Keratinocyte (primary cell): Measurements from ENCODE around the gene RSPH1. TPM values are rescaled to one million over a fixed set of nuclear protein-coding genes. Genes with fewer than 3 reads are reported as not detected.

ENCODE experiments used
- DNase-seq: peaks from one replicate; pipeline ENCODE4 v3.0.0-alpha.2; 2011; ENCODE audit warnings: low read depth, missing footprints, low spot score
- FAIRE-seq: peaks from 2 replicates; lab custom pipeline; 2011; peaks lifted over from hg19 to GRCh38; lab: Jason Lieb, UNC
- H2AFZ ChIP-seq: 2 replicates; pipeline ENCODE4 v1.6.0; 2012; ENCODE audit warnings: low read length, control low read depth, inconsistent platforms; ENCODE audit not compliant: control insufficient read depth
- H3K27ac ChIP-seq: 2 replicates; pipeline ENCODE4 v1.5.1; 2011; ENCODE audit warnings: low read length; ENCODE audit not compliant: control insufficient read depth, insufficient read depth
- H3K27me3 ChIP-seq: 3 replicates; pipeline ENCODE4 v1.6.0; 2011; ENCODE audit warnings: low read length; ENCODE audit not compliant: control insufficient read depth, insufficient read depth; ENCODE audit errors: extremely low read depth
- H3K36me3 ChIP-seq, 2 experiments: 2 replicates in 1 of 2; 3 replicates in 1 of 2; pipeline ENCODE4 v1.5.1; 2011; ENCODE audit warnings: low read length in 2 of 2, mild to moderate bottlenecking in 1 of 2; ENCODE audit not compliant: control insufficient read depth in 2 of 2, insufficient read depth in 2 of 2; ENCODE audit errors: extremely low read depth in 1 of 2
- H3K4me1 ChIP-seq: 3 replicates; pipeline ENCODE4 v1.5.1; 2011; ENCODE audit warnings: low read length; ENCODE audit not compliant: control insufficient read depth, insufficient read depth; ENCODE audit errors: extremely low read depth
- H3K4me2 ChIP-seq: 3 replicates; pipeline ENCODE4 v1.6.0; 2011; ENCODE audit warnings: low read depth, low read length; ENCODE audit not compliant: control insufficient read depth, insufficient read depth; ENCODE audit errors: extremely low read depth
- H3K4me3 ChIP-seq, 3 experiments: fragments of 200-600 bp in 1 of 3; sonication (generic) in 1 of 3; 2 replicates in 2 of 3; 3 replicates in 1 of 3; pipeline ENCODE4 v1.5.1; 2011 to 2016; ENCODE audit warnings: low read length in 3 of 3, mild to moderate bottlenecking in 3 of 3, control low read depth in 2 of 3, inconsistent platforms in 1 of 3, low read depth in 1 of 3, mixed read lengths in 1 of 3, mixed run types in 1 of 3, moderate library complexity in 1 of 3; ENCODE audit not compliant: control insufficient read depth in 2 of 3, insufficient read depth in 2 of 3; ENCODE audit errors: extremely low read depth in 1 of 3
- H3K79me2 ChIP-seq: 2 replicates; pipeline ENCODE4 v1.6.0; 2012; ENCODE audit warnings: low read length; ENCODE audit not compliant: control insufficient read depth, insufficient read depth
- H3K9ac ChIP-seq: 3 replicates; pipeline ENCODE4 v1.6.0; 2011; ENCODE audit warnings: low read length; ENCODE audit not compliant: control insufficient read depth, insufficient read depth; ENCODE audit errors: extremely low read depth
- H3K9me1 ChIP-seq: 3 replicates; pipeline ENCODE4 v1.6.0; 2011; ENCODE audit warnings: low read length; ENCODE audit not compliant: control insufficient read depth, insufficient read depth; ENCODE audit errors: extremely low read depth
- H3K9me3 ChIP-seq: 2 replicates; pipeline ENCODE4 v1.5.1; 2012; ENCODE audit warnings: low read depth, low read length; ENCODE audit not compliant: control insufficient read depth
- H4K20me1 ChIP-seq: 3 replicates; pipeline ENCODE4 v1.6.0; 2011; ENCODE audit warnings: low read length; ENCODE audit not compliant: control insufficient read depth, insufficient read depth; ENCODE audit errors: extremely low read depth
- EZH2 ChIP-seq: IDR thresholded peaks from one replicate; pipeline ENCODE4 v1.6.1; 2012; ENCODE audit warnings: inconsistent platforms, mild to moderate bottlenecking, low read length, moderate library complexity
- dilution Hi-C: fragments of 300-500 bp; cut with MboI; formaldehyde crosslinking; loops from one replicate; pipeline ENCODE4 v1.7.0; 2020; ENCODE audit warnings: low sequenced_read_pairs; ENCODE audit not compliant: extremely low pct_ligation_motif_present
- polyA plus RNA-seq, 5 experiments: library from polyadenylated mRNA; depleted of rRNA in 3 of 5; stranded (reverse) in 3 of 5; stranded (forward) in 1 of 5; unstranded in 1 of 5; fragments of >200 nt; gene quantifications; 1 replicate in 1 of 5; 2 replicates in 3 of 5; 3 replicates in 1 of 5; pipeline versions ENCODE4 v1.2.1 to v1.2.3, GENCODE V29; 2011 to 2012; ENCODE audit warnings: missing spikeins in 2 of 5, low read depth in 1 of 5, low replicate concordance in 1 of 5
- TF ChIP-seq, protein P1 (sequence below), 3 experiments: IDR thresholded peaks in 1 of 3; conservative IDR thresholded peaks in 1 of 3; optimal IDR thresholded peaks in 1 of 3; 2 replicates in 2 of 3; 3 replicates in 1 of 3; pipeline versions ENCODE3 to v1.5.1; 2011; ENCODE audit warnings: low read length in 3 of 3, mild to moderate bottlenecking in 3 of 3, moderate library complexity in 2 of 3, control low read depth in 1 of 3, inconsistent platforms in 1 of 3; ENCODE audit not compliant: insufficient read depth in 2 of 3; ENCODE audit errors: extremely low read depth in 1 of 3

RSPH1 gene
- polyA plus RNA-seq, 1 donor (not counting 4 experiments of a cell fraction or from before 2014, with no cell fraction given) = 0.50 TPM

DNA sequence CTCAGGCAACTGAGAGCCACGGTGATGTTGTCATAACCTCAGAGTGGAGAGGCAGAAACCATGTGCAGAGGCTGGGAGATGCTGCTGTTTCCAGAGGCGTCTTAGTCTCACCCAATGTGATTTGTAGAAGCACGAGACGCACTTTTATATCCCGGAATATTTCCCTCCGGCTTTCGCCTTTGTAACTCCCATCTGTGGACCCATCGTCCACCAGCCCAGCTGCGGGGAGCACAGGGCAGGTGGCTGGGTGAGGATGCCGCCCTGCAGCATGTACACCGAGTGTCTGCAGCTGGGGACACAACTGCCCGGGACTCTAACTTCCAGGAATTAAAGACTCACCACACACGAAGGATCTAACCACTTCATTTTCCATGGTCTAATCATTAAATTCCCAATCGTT lies 48.8 kb downstream of the RSPH1 start:
- FAIRE-seq (no peak), DNase-seq (no peak)
- Histone ChIP-seq H3K4me2 (no peak overlapping the region), H3K9ac (no peak overlapping the region), H3K9me1 (no peaks in the 10 kb centered on the region), H2AFZ (no peak overlapping the region), H3K27me3 (no peaks in the 10 kb centered on the region), H4K20me1 (no peaks in the 10 kb centered on the region), H3K79me2 (no peaks in the 10 kb centered on the region), H3K9me3 (no peaks in the 10 kb centered on the region), H3K36me3 (no peaks in the 10 kb centered on the region), H3K4me3 (no peak overlapping the region), H3K27ac (no peak overlapping the region), H3K4me1 (no peaks in the 10 kb centered on the region)
- no peak for TF ChIP-seq EZH2
- TF ChIP-seq, protein P1, sequence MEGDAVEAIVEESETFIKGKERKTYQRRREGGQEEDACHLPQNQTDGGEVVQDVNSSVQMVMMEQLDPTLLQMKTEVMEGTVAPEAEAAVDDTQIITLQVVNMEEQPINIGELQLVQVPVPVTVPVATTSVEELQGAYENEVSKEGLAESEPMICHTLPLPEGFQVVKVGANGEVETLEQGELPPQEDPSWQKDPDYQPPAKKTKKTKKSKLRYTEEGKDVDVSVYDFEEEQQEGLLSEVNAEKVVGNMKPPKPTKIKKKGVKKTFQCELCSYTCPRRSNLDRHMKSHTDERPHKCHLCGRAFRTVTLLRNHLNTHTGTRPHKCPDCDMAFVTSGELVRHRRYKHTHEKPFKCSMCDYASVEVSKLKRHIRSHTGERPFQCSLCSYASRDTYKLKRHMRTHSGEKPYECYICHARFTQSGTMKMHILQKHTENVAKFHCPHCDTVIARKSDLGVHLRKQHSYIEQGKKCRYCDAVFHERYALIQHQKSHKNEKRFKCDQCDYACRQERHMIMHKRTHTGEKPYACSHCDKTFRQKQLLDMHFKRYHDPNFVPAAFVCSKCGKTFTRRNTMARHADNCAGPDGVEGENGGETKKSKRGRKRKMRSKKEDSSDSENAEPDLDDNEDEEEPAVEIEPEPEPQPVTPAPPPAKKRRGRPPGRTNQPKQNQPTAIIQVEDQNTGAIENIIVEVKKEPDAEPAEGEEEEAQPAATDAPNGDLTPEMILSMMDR (optimal IDR thresholded peaks at IDR 0.05 in 1 of 3, IDR thresholded peaks at IDR 0.05 in 1 of 3, conservative IDR thresholded peaks at IDR 0.05 in 1 of 3; ENCODE audit: extremely low read depth in 1 of 3, insufficient read depth in 2 of 3, low read length in 3 of 3) = no peak
- dilution Hi-C loops = no loop called here

- no peaks in the 10 kb centered on the region for H3K4me1 ChIP-seq
- no peaks in the 10 kb centered on the region for H3K79me2 ChIP-seq
- H3K9me1 ChIP-seq = no peaks in the 10 kb centered on the region
- H3K27me3 ChIP-seq = no peaks in the 10 kb centered on the region
- no peak overlapping the region for H3K4me2 ChIP-seq
- TF ChIP-seq, protein P1 (optimal IDR thresholded peaks at IDR 0.05 in 1 of 3, IDR thresholded peaks at IDR 0.05 in 1 of 3, conservative IDR thresholded peaks at IDR 0.05 in 1 of 3; ENCODE audit: extremely low read depth in 1 of 3, insufficient read depth in 2 of 3, low read length in 3 of 3) = no peak
- TF ChIP-seq EZH2 = no peak
- DNase-seq (no peak), FAIRE-seq (no peak)
- no peaks in the 10 kb centered on the region for H3K36me3 ChIP-seq
- no peak overlapping the region for H3K9ac ChIP-seq
- H4K20me1 ChIP-seq = no peaks in the 10 kb centered on the region
- no peak overlapping the region for H3K4me3 ChIP-seq
- no peak overlapping the region for H3K27ac ChIP-seq
- dilution Hi-C loops = no loop called here
- no peak overlapping the region for H2AFZ ChIP-seq
- H3K9me3 ChIP-seq = no peaks in the 10 kb centered on the region
Measured at GRCh38 chr21:42446531-42446930, 49.5 kb downstream of the RSPH1 start.
